Ovary (tissue), 3 donors: ENCODE data around the gene SOD2.

ENCODE experiments used
- CTCF ChIP-seq, 3 donors: fragments of 450-650 bp in 2 of 3; fragments of 200-600 bp in 1 of 3; IDR thresholded peaks; one replicate each; pipeline versions ENCODE4 v1.5.1 to v1.8.0; 2016 to 2022; ENCODE audit warnings: antibody characterized with exemption in 3 of 3, mild to moderate bottlenecking in 1 of 3
- EP300 ChIP-seq: sonication (generic); formaldehyde crosslinking; IDR thresholded peaks from one replicate; pipeline ENCODE4 v1.6.1; 2017; ENCODE audit warnings: antibody characterized with exemption
- POLR2A ChIP-seq: fragments of 450-650 bp; IDR thresholded peaks from one replicate; pipeline ENCODE4 v1.6.1; 2017; ENCODE audit warnings: antibody characterized with exemption, mild to moderate bottlenecking, moderate library complexity
- donor health status: DM: no; HTN: no; CAD: no.

GRCh38 chr6:159718634-159719033 is 25.6 kb upstream of the SOD2 start:
- TF ChIP-seq POLR2A (no peak), CTCF (IDR thresholded peaks at IDR 0.05) (no peak), EP300 (no peak)
